ENCODE results near the gene CADM1. TPM values are rescaled to one million over a fixed set of nuclear protein-coding genes. Genes with fewer than 3 reads are reported as not detected.

CADM1 gene
- total and polyA plus RNA-seq, 10 of the 15 experiments (the other 5 are each of a cell fraction or from before 2014, with no cell fraction given) = 0.03 to 0.48 (median 0.15) TPM; not detected in 3

GRCh38 chr11:115144014-115144413, 360.2 kb downstream of the CADM1 start:
- TF ChIP-seq DPF2 (IDR thresholded peaks at IDR 0.05) = no peak
- no peak for TF ChIP-seq SIX5 (IDR thresholded peaks at IDR 0.05; ENCODE audit: low read depth, low read length, severe bottlenecking)
- TF ChIP-seq IRF3 (IDR thresholded peaks at IDR 0.05) = no peak
- no peak for TF ChIP-seq RAD21 (IDR thresholded peaks at IDR 0.05; ENCODE audit: insufficient read depth, low read depth, low read length)
- TF ChIP-seq MYB (IDR thresholded peaks at IDR 0.05; ENCODE audit: borderline replicate concordance, low read depth, low read length) = no peak
- TF ChIP-seq STAT3 (IDR thresholded peaks at IDR 0.05; ENCODE audit: low read depth, low read length) = no peak
- no peak for TF ChIP-seq ZNF622 (IDR thresholded peaks at IDR 0.05)
- H4K20me1 ChIP-seq (ENCODE audit: control insufficient read depth, insufficient read depth) = no peaks in the 10 kb centered on the region
- H3K27me3 ChIP-seq (replicated peaks in 1 of 2; ENCODE audit: control insufficient read depth in 2 of 2, insufficient read depth in 2 of 2, low read length in 1 of 2) = peaks cover 2% of the 10 kb centered on the region in 2 experiments; a peak in 2 of 4 replicates
- no peak for DNase-seq (ENCODE audit: low read depth, low spot score)
- intact Hi-C loops (cut with micrococcal nuclease; ENCODE audit: unreplicated experiment) = no loop called here
- POLR2A ChIA-PET = no interaction called here
- no peak overlapping the region for H3K4me2 ChIP-seq (ENCODE audit: control insufficient read depth, insufficient read depth)
- no TSS peak for BruUV-seq (replicated peaks)
- no peak overlapping the region for H3K4me3 ChIP-seq
- FAIRE-seq = no peak
- no peaks in the 10 kb centered on the region for H3K4me1 ChIP-seq (ENCODE audit: control insufficient read depth, insufficient read depth, low read length)
- CTCF ChIA-PET = no interaction called here
- H3K36me3 ChIP-seq (ENCODE audit: control insufficient read depth in 2 of 2, insufficient read depth in 2 of 2, low read length in 1 of 2) = no peaks in the 10 kb centered on the region
- WGBS (ENCODE audit: insufficient coverage, insufficient replicate concordance, low lambda C conversion rate, missing lambda C conversion rate) = 32% methylated on average over 5 of the region's 5 CpGs
- SMC1A ChIA-PET (ENCODE audit: uncharacterized antibody, unreplicated experiment) = no interaction called here
- RAD21 ChIA-PET (ENCODE audit: unreplicated experiment) = no interaction called here
- H2AFZ ChIP-seq (ENCODE audit: control insufficient read depth, low read depth, low read length) = no peak overlapping the region
- ATAC-seq = no peak
- H3K9me3 ChIP-seq (replicated peaks; ENCODE audit: control insufficient read depth, insufficient read depth, low read length) = peaks cover 2% of the 10 kb centered on the region; the same call in 1 of the 3 replicates
- no peak overlapping the region for H3K27ac ChIP-seq (ENCODE audit: control insufficient read depth, insufficient read depth)
- in situ Hi-C loops (cut with MboI) = no loop called here
- no peaks in the 10 kb centered on the region for H3K79me2 ChIP-seq (ENCODE audit: control insufficient read depth, insufficient read depth, low read length)
- no peak overlapping the region for H3K9ac ChIP-seq (ENCODE audit: control insufficient read depth, insufficient read depth, low read length)
